Head of caudate nucleus (tissue), 42 donors: ENCODE measurements around the gene ERBB4.

ENCODE experiments used
- DNase-seq, 42 donors: peaks; one replicate each; pipeline versions ENCODE4 v3.0.0 to v3.0.0-alpha.2; 2020 to 2021; ENCODE audit warnings: mixed read lengths in 7 of 42
- intact Hi-C: fragments of 100-400 bp; cut with DNase I; formaldehyde crosslinking; loops from one replicate; pipeline ENCODE4 v1.15.0; 2022

Gene ERBB4

DNA sequence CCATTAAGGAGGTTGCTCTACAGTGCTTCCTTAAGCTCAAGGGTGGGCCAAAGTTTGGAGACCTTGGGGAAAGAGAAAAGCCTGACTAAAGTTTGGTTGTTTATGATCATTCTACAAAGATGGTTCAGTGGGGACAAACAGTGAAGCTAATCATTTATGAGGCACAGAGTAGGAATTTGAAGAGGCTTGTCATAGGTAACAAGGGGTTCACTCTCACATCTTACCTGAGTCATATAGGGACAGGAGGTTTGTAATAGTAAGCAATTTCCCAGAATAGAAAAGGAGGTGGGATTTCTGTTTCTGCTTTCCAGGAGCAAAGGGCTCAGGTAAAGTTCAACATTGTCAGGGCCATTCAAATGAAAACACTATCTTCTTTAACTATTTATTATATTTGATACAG is 1194.3 kb downstream of the ERBB4 start:
- intact Hi-C loops, result no loop called here
- no peak for DNase-seq

DNA sequence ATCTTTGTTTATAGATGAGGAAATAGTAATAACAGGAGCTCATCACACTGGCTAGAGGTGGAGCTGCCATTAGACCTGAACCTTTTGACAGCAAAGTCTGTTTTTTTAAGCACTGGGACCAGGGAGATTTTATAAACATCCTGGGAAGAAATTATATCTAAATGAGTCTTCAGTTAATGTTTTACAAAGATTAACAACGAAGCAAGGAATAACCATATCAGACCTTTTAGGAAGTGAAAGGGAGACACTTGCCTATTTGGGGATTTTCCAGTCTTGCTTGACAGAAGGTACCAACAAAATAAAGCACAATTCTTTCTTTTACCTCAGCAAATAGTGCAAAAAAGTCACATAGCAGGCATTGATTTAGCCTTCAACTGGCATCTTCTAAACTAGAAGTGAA is 1205.2 kb downstream of the ERBB4 start:
- intact Hi-C loops, result no loop called here
- DNase-seq, result no peak

DNA sequence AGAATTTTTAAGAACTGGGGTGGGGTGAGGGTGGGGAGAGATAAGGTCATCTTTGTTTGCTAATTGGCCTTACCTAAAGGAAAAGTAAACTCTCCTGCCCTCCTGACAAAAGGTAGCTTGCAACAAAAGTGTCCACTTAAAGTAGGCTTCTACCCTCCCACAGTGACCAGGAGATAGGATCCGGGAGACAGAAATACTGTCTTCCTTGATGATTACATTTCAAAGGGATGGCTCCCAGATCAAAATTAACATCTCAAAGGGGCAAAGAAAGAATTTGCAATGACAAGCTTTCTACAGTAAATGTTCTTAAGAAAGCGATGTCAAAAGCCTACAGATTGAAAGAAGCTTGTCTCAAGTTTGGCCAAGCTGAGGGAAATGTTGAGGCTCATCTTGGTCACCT is 1206.9 kb downstream of the ERBB4 start:
- DNase-seq, result no peak
- intact Hi-C loops, result no loop called here

DNA sequence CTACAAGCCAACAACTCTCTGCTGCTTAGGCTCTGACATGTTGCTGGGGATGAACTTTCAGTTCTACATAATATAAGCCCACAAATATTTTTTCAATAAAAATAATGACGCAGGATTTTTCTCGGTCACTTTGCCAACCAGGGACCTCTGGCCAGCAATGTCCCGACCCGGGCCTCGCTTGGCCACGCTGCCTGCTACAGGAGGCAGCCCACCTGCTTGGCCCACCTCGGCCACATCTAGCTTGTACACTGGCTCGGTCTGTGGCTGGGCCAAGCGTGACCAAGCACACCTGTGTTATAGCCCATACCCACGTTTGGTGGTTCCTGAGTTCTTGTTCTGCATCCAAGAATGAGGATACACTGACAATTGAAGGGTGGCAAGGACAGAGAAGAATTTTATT is 1208.7 kb downstream of the ERBB4 start:
- intact Hi-C loops, result no loop called here
- peak in 1 of 42 donors; percentile 8 for DNase-seq

DNA sequence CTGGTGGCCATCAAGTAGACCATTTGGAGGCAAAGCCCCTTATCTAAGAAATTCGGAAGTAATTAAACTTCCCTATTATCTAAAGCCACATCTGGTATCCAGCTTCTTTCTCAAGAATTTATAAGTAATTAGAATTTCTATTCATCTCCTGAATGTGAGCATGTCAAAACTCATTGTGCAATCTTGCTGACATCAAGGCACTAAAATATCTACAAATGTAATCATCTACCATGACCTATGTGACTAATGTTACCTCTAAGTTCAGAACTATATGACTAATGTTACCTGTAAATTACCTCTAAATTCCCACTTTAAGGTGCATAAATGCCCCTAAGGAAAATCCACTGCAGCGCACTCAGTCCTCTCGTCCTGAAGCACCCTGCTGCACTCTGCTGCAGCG is 1209.2 kb downstream of the ERBB4 start:
- no peak for DNase-seq
- intact Hi-C loops, result no loop called here

DNA sequence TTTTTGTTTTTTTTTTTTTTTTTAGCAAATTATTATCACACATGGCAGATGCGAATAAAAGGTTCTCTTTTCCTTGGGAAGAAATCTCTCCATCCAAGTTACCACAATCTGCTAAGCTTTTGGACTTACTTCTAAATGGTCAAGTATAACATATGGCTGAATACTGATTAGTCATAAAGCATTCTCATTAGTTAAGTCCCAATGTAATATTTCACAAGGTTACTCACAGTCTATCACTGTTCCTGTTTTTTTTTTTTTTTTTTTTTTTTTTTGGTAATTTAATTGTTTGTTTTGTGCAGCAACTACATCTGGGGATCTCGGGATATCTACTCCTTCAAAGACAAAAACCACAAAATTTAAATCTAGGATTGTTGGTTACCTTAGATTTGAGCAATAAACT is 1210.5 kb downstream of the ERBB4 start:
- DNase-seq, result no peak

More for the DNA sequence above, 1210.5 kb downstream of the ERBB4 start:
- intact Hi-C loops, result no loop called here
